Bronchial epithelial cell (primary cell): Measurements from ENCODE around the gene XPR1. TPM values are rescaled to one million over a fixed set of nuclear protein-coding genes. Genes with fewer than 3 reads are reported as not detected.

Experiments used
- DNase-seq: peaks from one replicate; pipeline ENCODE4 v3.0.0-alpha.2; 2010; ENCODE audit warnings: low read depth
- FAIRE-seq: peaks from 2 replicates; lab custom pipeline; 2011; peaks lifted over from hg19 to GRCh38; lab: Jason Lieb, UNC
- H3K27me3 ChIP-seq: 2 replicates; pipeline ENCODE4 v1.5.1; 2011; ENCODE audit warnings: low read length; ENCODE audit not compliant: control insufficient read depth, insufficient read depth
- H3K36me3 ChIP-seq: 2 replicates; pipeline ENCODE4 v1.5.1; 2011; ENCODE audit warnings: low read length; ENCODE audit not compliant: control insufficient read depth, insufficient read depth
- H3K4me3 ChIP-seq: 2 replicates; pipeline ENCODE4 v1.5.1; 2011; ENCODE audit warnings: mild to moderate bottlenecking, low read depth, low read length, control low read depth
- CTCF ChIP-seq: IDR thresholded peaks from 2 replicates; pipeline ENCODE4 v1.5.1; 2011; ENCODE audit warnings: mild to moderate bottlenecking, moderate library complexity, low read length, control low read depth, inconsistent platforms; ENCODE audit not compliant: insufficient read depth, severe bottlenecking
- total RNA-seq: library from RNA; depleted of rRNA; stranded (reverse); fragments of >200 nt; gene quantifications from 2 replicates; pipeline ENCODE4 v1.2.1, GENCODE V29; 2014

XPR1 gene
- 35.0 and 57.6 TPM in 2 replicates for total RNA-seq

GRCh38 chr1:180631766-180632325 is at the start of gene XPR1:
XPR1 (plus strand) TSS chr1:180632022; CDS start chr1:180632202, 180 bp downstream.
- Histone ChIP-seq H3K36me3 (no peaks in the 10 kb centered on the region), H3K27me3 (no peaks in the 10 kb centered on the region), H3K4me3 (peak within 1 kb of the TSS; percentile 93)
- peak; percentile 95 for DNase-seq
- FAIRE-seq = no peak
- no peak for TF ChIP-seq CTCF

DNA sequence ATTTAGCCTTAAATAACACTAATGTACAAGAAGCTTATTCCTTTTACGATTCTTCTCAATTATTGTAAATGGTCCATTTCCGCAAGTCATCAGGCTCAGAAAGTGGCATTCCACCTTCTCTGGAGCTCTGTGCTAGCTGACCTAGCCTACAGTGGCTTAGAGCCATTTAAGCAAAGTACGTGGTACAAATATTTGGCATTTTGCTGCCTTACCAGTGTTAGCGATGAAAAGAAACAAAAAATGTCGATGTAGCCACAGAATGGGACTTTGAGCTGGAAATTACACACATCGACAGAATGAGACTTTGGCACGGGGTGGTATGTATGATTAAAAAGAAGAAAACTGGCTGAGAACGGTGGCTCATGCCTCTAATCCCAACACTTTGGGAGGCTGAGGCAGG is 47.0 kb upstream of the XPR1 start:
- FAIRE-seq = no peak
- Histone ChIP-seq H3K36me3 (no peaks in the 10 kb centered on the region), H3K4me3 (no peak overlapping the region), H3K27me3 (no peaks in the 10 kb centered on the region)
- no peak for TF ChIP-seq CTCF
- no peak for DNase-seq

DNA sequence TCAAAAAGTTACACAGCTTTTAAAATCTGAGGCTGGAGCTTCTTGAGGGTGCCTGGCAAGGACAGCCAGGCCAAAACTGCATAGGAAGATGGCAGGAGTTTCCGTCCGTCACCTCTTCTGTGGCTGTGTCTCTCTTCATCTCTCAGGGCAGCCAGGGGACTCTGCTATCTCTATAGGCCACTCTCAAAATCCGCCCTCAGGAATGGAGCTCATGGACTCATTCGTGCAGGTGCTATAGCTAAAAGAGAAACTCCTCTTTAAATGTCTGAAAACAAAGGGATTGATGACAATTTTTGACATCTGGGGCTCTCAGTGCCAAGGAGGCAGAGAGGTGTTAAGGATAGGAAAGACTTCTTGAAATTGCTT is 45.8 kb upstream of the XPR1 start:
- Histone ChIP-seq H3K36me3 (no peaks in the 10 kb centered on the region), H3K27me3 (no peaks in the 10 kb centered on the region), H3K4me3 (no peak overlapping the region)
- DNase-seq (no peak), FAIRE-seq (no peak)
- no peak for TF ChIP-seq CTCF

- DNase-seq (peak; percentile 94), FAIRE-seq (no peak)
- no peaks in the 10 kb centered on the region for H3K36me3 ChIP-seq
- no peak overlapping the region for H3K4me3 ChIP-seq
- no peak for TF ChIP-seq CTCF
- H3K27me3 ChIP-seq = no peaks in the 10 kb centered on the region
Observed at GRCh38 chr1:180586671-180587155, 45.1 kb upstream of the XPR1 start.

DNA sequence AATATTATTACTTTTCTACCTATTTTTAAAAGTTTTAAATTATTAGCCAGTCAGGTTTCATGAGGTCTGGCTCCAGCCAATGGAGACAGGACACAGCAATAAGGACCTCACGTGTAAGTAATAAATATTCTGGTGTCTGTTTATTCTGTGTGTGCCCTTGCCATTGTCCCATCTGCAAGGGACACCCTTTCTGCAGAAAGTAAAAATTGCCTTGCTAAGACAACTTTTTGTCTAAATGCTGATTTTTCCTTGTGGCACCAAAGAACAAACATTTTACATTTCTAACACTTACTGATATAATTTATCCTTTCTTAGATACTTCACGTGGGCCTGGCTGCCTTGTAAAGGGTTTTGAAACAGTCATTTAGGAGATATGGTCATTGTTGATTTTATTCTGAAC is 43.7 kb upstream of the XPR1 start:
- Histone ChIP-seq H3K4me3 (no peak overlapping the region), H3K27me3 (no peaks in the 10 kb centered on the region), H3K36me3 (no peaks in the 10 kb centered on the region)
- DNase-seq (no peak), FAIRE-seq (no peak)
- TF ChIP-seq CTCF = no peak

GRCh38 chr1:180590889-180591288 is 40.9 kb upstream of the XPR1 start:
- no peak for FAIRE-seq

More at GRCh38 chr1:180590889-180591288, 40.9 kb upstream of the XPR1 start:
- no peak for DNase-seq
- no peaks in the 10 kb centered on the region for H3K27me3 ChIP-seq
- no peak for TF ChIP-seq CTCF
- no peaks in the 10 kb centered on the region for H3K36me3 ChIP-seq
- no peak overlapping the region for H3K4me3 ChIP-seq
